Stromal cell of bone marrow (primary cell): ENCODE data around the gene DNAJC9.
A peak's percentile ranks its signal among the peaks of the same experiment; 100 is the strongest.

ENCODE experiments used
- DNase-seq: peaks from one replicate; pipeline ENCODE4 v3.0.0-alpha.2; 2012; ENCODE audit warnings: low read depth

Gene DNAJC9

DNA sequence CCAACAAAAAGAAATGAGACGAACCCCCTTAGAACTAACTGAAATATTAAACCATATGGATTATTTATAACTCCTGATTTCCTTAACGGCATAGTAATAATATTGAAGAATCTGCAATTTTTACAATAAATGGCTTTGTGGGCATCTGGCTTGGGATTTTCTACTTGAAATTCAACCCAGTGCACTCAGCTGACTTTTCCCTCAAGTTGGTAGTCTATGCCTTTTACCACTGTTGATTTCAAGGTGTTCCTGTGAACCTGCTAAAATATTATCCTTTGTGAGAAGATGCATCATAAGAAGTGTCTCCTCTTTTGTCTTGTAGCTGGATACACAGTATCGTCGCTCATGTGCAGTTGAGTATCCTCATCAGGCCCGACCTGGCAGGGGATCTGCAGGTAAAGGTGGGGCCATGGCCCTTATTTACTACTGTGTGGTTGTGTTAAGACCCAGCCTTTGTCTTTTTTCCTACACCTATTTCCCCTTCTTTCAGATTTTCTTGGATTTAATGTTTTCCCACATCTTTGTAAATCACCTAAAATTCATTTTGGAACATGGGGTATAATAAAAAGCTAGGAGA, 8.0 kb downstream of the DNAJC9 start:
- DNase-seq = no peak

DNA sequence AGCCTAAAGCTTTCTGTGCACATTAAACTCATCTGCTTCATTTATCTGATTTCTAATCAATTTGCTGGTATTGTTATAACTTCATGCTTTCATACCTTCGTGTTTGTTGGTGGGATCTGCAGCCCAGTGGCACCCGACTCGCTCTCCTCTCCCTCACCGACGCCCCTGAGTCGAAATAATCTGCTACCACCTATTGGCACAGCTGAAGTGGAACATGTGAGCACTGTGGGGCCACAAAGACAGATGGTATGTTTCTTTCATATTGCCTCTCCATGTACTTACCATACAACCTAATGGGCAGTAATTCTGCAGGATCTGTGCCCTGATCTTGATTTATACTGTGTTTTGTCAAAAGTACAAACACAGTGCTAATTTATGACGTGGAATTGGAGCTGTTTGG, 12.4 kb downstream of the DNAJC9 start:
- no peak for DNase-seq

DNA sequence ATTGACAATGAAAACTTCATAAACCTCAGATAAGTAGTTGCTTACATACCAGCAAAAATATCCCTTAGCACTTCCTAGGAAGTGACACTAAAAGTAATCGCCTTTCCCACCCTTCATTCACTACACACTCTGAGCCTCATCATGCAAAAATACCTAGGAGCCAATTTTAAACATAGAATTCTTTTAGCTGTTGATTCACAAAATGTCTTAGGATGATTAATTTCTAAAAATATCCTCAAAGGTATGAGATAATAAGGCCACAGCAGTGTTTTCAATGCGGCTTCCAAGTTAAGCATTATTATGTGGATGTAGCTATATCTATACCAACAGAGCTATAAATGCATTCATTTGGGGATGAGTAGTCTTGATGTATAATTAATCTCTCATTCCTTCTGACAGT, 13.2 kb downstream of the DNAJC9 start:
- no peak for DNase-seq

DNA sequence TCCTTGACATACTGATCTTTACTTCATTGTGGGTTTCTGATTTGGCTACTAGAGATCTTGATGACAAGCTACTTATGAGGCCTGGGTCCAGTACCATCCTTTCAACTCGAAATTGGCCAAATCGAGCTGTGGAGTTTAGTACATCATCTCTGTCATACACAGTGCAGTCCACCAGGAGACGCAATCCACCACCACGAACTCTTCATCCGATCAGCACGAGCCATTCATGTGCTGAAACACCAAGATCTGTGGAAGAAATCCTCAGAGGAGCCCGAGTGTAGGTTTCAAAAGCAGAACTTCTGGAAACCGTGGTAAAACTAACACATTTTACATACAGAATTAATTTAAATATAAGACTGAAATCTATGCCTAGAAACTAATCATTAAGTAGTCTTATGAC, 14.2 kb downstream of the DNAJC9 start:
- no peak for DNase-seq

DNA sequence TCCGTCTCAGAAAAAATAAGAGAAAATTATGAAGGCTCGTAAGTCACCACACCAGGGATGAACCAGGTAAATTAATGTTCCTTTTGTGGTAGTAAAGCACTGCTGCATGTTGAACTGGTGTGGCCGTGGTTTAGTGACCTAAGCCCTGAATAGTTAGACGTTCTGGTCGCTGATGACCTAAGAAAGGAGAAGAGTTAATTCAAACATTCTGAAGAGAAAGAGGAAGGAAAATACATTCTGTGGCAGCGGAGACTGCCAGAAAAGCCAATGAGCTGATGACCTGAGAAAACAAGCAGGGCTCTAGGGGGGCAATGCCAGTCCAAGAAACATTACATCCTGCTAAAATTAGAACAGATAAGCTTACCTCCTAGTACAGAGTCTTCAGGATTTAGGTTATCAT, 17.5 kb downstream of the DNAJC9 start:
- no peak for DNase-seq

DNA sequence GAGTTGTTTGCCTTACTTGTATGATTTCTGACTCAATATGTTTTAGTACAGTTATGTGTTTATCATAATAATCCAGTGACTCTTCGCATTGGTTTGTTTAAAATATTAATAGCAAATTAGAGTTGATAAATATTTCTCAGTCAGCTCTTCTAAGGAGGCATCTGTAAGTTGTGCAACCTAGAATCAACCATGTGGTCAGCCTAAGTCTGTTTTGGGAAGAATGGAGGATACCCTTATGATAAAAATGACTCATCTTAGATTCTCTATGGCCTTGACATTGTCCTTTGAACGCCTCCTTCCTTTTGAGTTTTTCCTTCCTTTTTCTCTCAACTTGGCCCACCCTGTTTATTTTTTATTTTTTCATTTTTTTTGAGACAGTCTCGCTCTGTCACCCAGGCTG, 18.8 kb downstream of the DNAJC9 start:
- no peak for DNase-seq

DNA sequence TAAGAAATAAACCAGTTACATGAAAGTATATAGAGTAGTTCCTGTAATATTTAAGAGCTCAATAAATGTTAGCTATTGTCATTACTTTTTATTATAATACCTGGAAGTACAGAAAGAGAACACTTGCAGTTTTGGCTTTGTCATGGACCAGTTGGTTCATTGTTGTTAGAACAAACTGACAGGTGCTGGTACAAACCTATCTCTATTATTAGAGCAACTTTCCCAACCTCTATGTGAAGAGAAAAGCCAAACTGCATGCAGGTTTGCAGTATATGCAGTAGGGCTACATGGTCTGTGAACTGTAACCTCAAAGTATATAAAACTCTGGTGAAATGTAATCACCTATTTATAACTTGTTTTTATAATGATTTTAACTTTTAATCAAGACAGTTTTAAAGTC, 20.4 kb downstream of the DNAJC9 start:
- DNase-seq = no peak

DNA sequence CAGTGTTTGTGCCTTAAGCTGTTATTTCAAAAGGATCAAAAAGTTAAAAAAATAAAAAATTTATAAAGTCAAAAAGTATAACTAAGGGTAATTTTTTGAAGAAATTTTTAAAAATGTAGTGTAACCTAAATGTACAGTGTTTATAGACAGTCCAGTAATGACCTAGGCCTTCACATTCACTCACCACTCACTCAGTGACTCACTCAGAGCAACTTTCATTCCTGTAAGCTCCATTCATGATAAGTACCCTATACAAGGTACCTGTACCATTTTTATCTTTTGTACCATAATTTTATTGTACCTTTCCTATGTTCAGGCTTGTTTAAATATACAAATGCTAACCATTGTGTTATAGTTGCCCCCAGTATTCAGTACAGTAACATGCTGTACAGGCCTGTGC, 21.5 kb downstream of the DNAJC9 start:
- DNase-seq = no peak

DNA sequence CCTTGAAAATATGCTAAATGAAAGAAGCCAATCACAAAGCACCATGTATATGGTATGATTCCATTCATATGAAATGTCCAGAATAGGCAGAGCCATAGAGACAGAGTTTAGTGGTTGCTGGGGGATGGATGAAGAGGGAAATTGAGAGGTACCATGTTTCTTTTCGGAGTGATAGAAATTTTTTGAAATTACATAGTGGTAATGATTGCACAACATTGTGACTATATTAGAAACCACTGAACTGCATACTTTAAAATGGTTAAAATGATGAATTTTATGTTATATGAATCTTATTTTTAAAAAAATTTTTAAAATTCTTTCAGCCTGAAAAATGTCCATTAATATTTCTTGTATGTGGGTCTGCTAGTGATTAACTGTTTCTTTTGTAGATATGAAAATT, 26.1 kb downstream of the DNAJC9 start:
- DNase-seq = no peak

DNA sequence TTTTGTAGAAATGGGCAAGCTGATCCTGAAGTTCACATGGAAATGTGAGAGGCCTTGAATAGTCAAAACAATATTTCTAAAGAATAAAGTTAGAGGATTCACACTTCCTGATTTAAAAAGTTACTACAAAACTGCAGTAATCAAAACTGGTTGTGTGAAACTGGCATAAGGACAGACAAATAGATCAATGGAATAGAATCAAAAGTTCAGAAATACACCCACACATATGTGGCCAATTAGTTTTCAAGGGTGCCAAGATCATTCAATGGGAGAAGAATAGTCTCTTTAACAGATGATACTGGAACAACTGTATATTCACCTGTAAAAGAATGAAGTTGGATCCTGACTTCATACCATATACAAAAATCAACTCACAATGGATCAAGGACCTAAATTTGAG, 27.7 kb downstream of the DNAJC9 start:
- no peak for DNase-seq

DNA sequence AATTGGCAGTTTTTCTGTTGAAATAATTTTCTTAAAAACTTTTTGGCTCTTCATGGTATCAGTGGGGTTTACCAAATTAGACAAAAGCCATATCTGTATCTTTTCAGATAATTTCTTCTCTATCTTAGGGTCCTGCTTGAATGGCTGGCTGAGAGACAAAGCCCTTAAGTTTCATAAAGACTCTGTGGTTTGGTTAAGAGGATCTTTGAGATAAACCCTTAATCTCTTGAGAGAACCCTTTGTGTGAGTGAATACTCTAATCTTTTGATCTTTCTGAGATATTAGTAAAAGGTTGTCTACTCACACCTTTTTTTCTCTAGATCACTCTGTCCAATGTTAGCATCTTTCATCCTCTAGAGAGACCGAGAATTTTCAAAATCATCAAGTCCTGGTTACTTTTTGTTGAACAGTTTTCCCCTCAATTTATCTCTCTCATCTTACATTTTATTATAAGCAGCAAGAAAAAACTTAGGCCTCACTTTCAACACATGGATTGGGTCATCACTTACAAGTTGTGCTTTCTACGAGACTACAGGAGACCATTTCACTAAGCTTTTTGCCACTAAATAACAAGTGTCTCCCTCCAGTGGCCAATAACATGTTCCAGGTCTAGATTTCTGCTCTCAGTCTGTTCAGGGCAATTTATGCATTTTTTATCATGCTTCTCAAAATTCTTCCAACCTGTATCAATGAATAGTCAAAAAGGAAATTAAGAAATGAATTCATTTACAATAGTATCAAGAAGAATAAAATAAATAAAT, 28.4 kb downstream of the DNAJC9 start:
- DNase-seq = no peak

DNA sequence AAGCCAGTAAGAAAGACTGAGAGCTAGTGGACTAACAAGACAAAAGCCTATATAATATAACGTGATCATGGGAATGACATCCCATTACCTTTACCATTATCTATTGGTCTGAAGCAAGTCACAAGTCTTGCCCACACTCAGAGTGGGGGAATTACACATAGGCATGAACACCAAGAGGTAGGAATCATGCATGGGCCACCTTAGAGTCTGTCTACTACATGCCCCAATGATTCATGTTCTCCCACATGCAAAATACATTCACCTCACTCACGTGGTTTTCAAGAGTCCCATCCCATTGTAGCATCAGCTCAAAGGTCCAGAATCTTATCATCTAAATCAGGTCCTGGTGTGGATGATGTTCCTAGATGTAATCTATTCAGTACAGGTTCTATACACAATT, 29.4 kb downstream of the DNAJC9 start:
- DNase-seq = no peak

DNA sequence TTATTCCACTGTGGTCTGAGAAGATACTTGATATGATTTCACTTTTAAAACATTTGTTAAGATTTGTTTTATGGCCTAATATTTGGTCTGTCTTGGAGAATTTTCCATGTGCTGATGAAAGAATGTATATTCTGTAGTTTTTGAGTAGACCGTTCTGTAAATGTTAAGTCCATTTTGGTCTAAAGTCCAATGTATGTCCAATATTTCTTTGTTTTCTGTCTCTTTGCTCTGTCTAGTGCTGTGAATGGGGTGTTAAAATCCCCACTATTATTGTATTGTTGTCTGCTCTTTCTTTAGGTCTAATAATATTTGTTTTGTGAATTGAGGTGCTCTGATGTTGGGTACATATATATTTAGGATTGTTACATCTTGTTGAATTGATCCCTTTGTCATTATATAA, 31.3 kb downstream of the DNAJC9 start:
- no peak for DNase-seq

DNA sequence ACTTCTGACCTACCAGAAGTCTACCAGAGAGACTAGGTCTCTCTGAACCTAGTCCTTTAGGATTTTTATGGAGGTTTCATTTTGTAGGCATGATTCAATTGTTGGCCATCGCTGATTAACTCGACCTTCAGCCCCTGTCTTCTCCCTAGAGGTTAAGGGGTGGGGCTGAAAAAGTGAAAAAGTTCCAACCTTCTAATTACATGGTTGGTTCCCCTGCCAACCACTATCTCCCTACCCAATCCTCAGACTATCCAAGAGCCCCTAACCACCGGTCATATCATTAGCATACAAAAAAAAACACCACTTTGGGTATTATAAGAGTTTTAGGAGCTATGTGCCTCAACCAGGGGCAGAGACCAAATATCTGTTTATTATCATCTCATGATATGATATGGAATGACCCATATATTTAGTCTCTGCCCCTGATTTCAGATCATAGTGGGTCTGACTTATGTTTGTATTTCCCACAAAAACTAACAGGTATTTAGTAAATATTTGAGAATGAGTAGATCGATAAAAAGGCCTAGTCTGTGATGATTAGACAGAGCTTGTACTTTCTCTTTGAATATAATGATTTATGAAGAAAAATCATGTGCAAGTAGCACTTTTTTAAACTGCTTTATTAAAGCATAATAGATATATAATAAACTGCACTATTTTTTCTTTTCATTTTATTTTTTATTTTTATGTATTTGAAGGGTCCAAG, 35.8 kb downstream of the DNAJC9 start:
- DNase-seq = no peak

DNA sequence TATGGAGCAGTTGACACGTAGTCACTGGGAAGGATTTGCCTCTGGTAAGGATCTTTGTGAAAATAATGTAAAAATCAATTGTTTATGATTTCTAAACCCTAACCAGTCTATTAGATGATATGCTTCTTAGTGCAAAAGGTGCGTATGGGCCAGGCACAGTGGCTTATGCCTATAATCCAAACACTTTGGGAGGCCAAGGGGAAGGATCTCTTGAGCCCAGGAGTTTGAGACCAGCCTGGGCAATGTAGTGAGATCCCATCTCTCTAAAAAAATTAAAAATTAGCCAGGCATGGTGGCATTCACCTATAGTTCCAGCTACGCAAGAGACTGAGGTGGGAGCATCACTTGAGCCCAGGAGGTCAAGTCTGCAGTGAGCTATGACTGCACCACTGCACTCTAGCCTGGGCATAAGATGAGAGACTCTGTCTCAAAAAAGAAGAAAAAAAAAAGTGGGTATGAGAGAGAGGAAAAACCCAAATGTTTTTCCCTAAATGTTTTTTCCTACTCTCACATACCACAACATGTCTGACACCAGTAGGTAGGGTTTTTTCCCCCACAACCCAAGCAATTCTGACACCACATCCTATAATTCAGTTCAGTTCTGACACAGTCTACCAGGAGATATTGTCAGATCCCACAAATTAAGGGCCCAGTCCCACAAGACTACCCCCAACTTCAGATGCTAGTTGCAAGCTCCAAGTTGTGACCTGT, 36.5 kb downstream of the DNAJC9 start:
- DNase-seq = no peak

DNA sequence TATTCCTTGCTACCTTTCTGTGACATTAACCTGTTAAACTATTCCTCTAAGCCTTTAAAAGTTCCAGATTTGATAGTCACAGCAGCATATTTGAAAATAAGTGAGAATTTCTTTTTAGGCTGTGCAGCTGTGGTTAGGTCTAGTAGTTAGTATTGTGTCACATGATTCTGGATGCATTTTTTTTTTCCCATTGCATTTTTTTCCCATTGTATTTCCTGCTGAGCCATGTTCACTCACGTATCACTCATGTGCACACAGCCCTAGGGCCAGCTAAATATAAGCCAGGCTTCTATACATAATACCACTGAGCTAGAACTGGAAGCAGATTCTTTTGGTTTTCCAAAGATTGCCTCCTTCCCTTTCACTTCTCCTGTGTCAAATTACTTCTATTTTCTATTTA, 37.4 kb downstream of the DNAJC9 start:
- peak; percentile 27 for DNase-seq

DNA sequence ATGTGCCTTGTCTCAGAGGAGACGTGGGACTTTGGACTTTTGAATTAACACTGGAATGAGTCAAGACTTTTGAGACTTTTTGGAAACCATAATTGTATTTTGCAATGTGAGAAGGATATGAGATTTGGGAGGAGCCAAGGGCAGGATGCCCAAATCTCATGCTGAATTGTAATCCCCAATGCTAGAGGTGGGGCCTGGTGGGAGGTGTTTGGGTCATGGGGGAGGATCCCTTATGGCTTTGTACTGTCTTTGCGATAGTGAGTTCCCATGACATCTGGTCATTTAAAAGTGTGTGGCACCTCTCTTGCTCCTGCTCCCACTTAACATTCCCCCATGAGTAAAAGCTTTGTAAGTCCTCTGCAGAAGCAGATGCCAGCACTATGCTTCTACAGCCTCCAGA, 39.2 kb downstream of the DNAJC9 start:
- DNase-seq = peak; percentile 21

DNA sequence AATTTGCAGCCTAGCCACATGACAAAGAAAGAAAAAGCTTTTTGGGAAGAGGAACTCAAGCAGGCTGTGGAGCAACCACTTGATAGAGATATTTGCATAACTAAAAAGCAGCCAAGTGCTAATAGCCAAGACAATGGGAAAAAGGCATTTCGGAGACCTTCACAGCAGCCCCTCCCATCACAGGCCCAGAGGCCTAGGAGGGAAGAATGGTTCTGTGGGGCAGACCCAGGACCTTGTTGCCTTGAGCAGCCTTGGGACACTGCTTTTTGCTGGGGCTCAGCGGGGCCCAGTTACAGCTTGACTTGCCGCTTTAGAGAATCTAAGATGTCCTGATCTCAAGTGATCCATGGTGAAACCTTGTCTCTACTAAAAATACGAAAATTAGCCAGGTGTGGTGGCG, 40.7 kb downstream of the DNAJC9 start:
- DNase-seq = no peak

DNA sequence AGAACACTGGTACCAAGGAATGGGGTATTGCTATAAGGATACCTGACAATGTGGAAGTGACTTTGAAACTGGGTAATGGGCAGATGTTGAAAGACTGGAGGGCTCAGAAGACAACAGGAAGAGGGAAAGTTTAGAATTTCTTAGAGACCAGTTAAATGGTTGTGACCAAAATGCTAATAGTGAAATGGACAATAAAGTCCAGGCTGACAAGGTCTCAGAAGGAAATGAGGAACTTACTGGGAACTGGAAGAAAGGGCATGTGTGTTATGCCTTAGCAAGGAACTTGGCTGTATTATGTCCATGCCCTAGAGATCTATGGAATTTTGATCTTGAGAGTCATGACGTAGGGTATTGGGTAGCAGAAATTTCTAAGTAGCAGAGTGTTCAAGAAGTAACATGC, 41.2 kb downstream of the DNAJC9 start:
- DNase-seq = no peak

DNA sequence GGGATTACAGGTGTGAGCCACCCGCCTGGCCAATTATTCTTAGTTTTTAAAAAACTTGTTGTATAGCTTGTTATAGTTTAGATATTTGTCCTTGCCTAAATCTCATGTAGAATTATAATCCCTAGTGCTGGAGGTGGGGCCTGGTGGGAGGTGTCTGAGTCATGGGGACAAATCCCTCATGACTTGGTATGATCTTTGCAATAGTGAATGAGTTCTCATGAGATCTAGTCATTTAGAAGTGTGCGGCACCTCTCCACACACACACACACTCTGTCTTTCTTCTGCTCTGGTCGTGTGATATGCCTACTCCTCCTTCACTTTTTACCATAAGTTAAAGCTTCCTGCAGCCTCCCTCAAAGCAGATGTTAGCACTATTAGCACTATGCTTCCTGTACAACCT, 42.0 kb downstream of the DNAJC9 start:
- no peak for DNase-seq
